Esophagus squamous epithelium (tissue), 5 donors: ENCODE data around the gene DPM3. TPM values are rescaled to one million over a fixed set of nuclear protein-coding genes. Genes with fewer than 3 reads are reported as not detected.

ENCODE experiments used
- DNase-seq: peaks from one replicate; lab custom pipeline; 2025; lab: John Stamatoyannopoulos, UW
- H3K27ac ChIP-seq, 4 donors: fragments of 200-600 bp; sonication (generic); one replicate each; pipeline ENCODE4 v1.5.1; 2016 to 2019; ENCODE audit warnings: mild to moderate bottlenecking in 1 of 4
- H3K27me3 ChIP-seq, 4 donors: fragments of 200-600 bp; sonication (generic); 1 replicate in 3 of 4; 2 replicates in 1 of 4; pipeline versions ENCODE4 v1.5.1 to v1.6.0; 2017 to 2021; ENCODE audit warnings: antibody characterized with exemption in 1 of 4
- H3K36me3 ChIP-seq, 3 donors: fragments of 200-600 bp; sonication (generic); one replicate each; pipeline ENCODE4 v1.5.1; 2016 to 2019
- H3K4me1 ChIP-seq, 3 donors: fragments of 200-600 bp; sonication (generic); one replicate each; pipeline ENCODE4 v1.5.1; 2017 to 2019
- H3K4me3 ChIP-seq, 4 donors: fragments of 200-600 bp; sonication (generic); 1 replicate in 3 of 4; 2 replicates in 1 of 4; pipeline ENCODE4 v1.5.1; 2016 to 2019; ENCODE audit warnings: mild to moderate bottlenecking in 2 of 4, moderate library complexity in 1 of 4
- H3K9me3 ChIP-seq, 3 donors: fragments of 200-600 bp; sonication (generic); one replicate each; pipeline ENCODE4 v1.5.1; 2016 to 2019
- POLR2A ChIP-seq, 4 donors: fragments of 450-650 bp; IDR thresholded peaks; one replicate each; pipeline ENCODE4 v1.6.1; 2017; ENCODE audit warnings: antibody characterized with exemption in 4 of 4, mild to moderate bottlenecking in 4 of 4, moderate library complexity in 3 of 4
- WGBS, 2 donors: methylation state at CpG; one replicate each; pipeline ENCODE4 v1.1.5; 2018; 5-methylcytosine and 5-hydroxymethylcytosine counted together
- intact Hi-C: fragments of 100-400 bp; cut with DNase I; formaldehyde crosslinking; loops from one replicate; pipeline ENCODE4 v1.15.0; 2022
- total RNA-seq, 4 donors: library from RNA; depleted of rRNA; stranded (reverse); fragments of >200 nt; gene quantifications; one replicate each; pipeline ENCODE4 v1.1.0, GENCODE V29; 2016
- TF ChIP-seq, protein P1 (sequence below), 6 experiments: fragments of 450-650 bp in 4 of 6; fragments of 200-600 bp in 2 of 6; sonication (generic) in 2 of 6; IDR thresholded peaks; one replicate each; pipeline ENCODE4 v1.5.1; 2016 to 2019; ENCODE audit warnings: antibody characterized with exemption in 6 of 6, mild to moderate bottlenecking in 4 of 6, moderate library complexity in 4 of 6
- donor health status: DM: yes; HTN: yes; CAD: no.

The DPM3 gene
- total RNA-seq, 4 donors from 2014 or later = 33.1 to 67.7 (median 45.4) TPM

DNA sequence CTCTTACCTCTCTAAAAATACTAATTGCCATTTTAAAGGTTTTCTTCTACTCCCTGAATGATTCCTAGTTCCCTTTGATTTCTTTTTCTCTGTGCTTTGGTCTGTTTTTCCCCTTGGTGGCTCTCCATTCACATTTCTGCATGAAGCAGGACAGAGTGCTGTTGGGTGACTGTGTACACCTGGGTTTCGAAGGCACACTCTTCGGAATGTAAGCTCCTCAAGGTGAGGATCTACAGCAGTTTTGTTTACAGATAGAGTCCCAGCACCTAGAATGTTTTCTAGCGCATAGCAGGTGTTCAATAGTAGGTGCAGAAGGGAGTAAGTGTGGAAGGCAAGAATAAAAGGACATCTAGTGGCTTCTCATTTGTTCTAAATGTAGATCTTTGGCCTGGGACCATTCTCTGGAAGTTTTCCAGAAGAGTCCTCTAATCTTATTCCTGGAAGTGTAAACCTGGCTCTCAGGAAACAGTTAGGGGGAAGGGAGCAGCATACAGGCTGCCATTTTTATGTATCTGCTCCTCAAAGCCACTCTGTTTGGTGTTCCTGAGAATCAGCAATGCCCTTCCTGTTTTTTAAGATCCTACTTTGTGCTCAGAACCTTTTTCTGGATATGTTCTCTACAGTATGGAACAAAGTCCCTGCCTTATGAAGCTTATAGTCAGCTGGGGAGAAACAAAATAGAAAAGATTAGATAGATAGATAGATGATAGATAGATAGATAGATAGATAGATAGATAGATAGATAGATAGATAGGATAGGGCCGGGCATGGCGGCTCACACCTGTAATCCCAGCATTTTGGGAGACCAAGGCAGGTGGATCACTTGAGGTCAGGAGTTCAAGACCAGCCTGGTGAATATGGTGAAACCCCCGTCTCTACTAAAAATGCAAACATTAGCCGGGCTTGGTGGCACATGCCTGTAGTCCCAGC lies 35.5 kb downstream of the DPM3 start:
- Histone ChIP-seq H3K27ac (no peak overlapping the region), H3K4me1 (no peaks in the 10 kb centered on the region), H3K4me3 (no peak overlapping the region), H3K9me3 (no peaks in the 10 kb centered on the region), H3K27me3 (no peaks in the 10 kb centered on the region), H3K36me3 (no peaks in the 10 kb centered on the region)
- no peak for DNase-seq
- intact Hi-C loops = no loop called here
- no peak for TF ChIP-seq POLR2A (IDR thresholded peaks at IDR 0.05)
- TF ChIP-seq, protein P1, sequence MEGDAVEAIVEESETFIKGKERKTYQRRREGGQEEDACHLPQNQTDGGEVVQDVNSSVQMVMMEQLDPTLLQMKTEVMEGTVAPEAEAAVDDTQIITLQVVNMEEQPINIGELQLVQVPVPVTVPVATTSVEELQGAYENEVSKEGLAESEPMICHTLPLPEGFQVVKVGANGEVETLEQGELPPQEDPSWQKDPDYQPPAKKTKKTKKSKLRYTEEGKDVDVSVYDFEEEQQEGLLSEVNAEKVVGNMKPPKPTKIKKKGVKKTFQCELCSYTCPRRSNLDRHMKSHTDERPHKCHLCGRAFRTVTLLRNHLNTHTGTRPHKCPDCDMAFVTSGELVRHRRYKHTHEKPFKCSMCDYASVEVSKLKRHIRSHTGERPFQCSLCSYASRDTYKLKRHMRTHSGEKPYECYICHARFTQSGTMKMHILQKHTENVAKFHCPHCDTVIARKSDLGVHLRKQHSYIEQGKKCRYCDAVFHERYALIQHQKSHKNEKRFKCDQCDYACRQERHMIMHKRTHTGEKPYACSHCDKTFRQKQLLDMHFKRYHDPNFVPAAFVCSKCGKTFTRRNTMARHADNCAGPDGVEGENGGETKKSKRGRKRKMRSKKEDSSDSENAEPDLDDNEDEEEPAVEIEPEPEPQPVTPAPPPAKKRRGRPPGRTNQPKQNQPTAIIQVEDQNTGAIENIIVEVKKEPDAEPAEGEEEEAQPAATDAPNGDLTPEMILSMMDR (IDR thresholded peaks at IDR 0.05) = no peak
- WGBS, 2 donors = 81 to 94% methylated on average over 7 of the region's 7 CpGs

- H3K27ac ChIP-seq = no peak overlapping the region
- TF ChIP-seq, protein P1 (IDR thresholded peaks at IDR 0.05) = no peak
- no peak for TF ChIP-seq POLR2A (IDR thresholded peaks at IDR 0.05)
- no peaks in the 10 kb centered on the region for H3K36me3 ChIP-seq
- H3K9me3 ChIP-seq = no peaks in the 10 kb centered on the region
- H3K4me1 ChIP-seq = no peaks in the 10 kb centered on the region
- H3K27me3 ChIP-seq = no peaks in the 10 kb centered on the region
- no peak for DNase-seq
- WGBS, 2 donors = 87 to 93% methylated on average over 9 of the region's 9 CpGs
- intact Hi-C loops = no loop called here
- no peak overlapping the region for H3K4me3 ChIP-seq
Observed at GRCh38 chr1:155103325-155103724, 37.0 kb downstream of the DPM3 start.

DNA sequence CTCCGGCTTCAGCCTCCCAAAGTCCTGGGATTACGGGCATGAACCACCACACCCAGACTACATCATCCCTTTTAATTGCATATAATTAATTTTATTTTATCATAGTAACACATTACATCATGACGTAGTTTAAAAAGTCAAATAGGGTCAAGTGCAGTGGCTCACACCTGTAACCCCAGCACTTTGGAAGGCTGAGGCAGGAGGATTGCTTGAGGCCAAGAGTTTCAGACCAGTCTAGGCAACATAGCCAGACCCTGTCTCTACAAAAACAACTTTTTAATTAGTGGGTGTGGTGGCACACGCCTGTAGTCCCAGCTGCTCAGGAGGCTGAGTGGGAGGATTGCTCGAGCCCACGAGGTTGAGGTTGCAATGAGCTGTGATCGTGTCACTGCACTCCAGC lies 41.0 kb downstream of the DPM3 start:
- WGBS, 2 donors = 59 to 72% methylated on average over 6 to 7 of the region's 7 CpGs
- intact Hi-C loops = no loop called here

GRCh38 chr1:155094622-155094948 lies 45.7 kb downstream of the DPM3 start:
- peak overlapping the region in 3 of 4 donors; percentile 38 to 60 (median 42) for H3K27ac ChIP-seq

More for the DNA sequence above, 41.0 kb downstream of the DPM3 start:
- no peaks in the 10 kb centered on the region for H3K9me3 ChIP-seq
- DNase-seq = no peak
- no peak for TF ChIP-seq POLR2A (IDR thresholded peaks at IDR 0.05)
- TF ChIP-seq, protein P1 (IDR thresholded peaks at IDR 0.05) = no peak
- H3K27me3 ChIP-seq = no peaks in the 10 kb centered on the region
- H3K27ac ChIP-seq = no peak overlapping the region
- H3K36me3 ChIP-seq = no peaks in the 10 kb centered on the region
- H3K4me3 ChIP-seq = no peak overlapping the region
- H3K4me1 ChIP-seq = peaks cover 2 to 5% (median 2%) of the 10 kb centered on the region in 3 donors

More at GRCh38 chr1:155094622-155094948, 45.7 kb downstream of the DPM3 start:
- Histone ChIP-seq H3K9me3 (no peaks in the 10 kb centered on the region), H3K4me1 (peaks cover 13 to 25% (median 19%) of the 10 kb centered on the region in 3 donors), H3K4me3 (no peak overlapping the region), H3K36me3 (no peaks in the 10 kb centered on the region), H3K27me3 (peaks cover 0 to 7% (median 0%) of the 10 kb centered on the region in 4 donors)
- intact Hi-C loops = no loop called here
- 64 to 70% methylated on average over 2 of the region's 2 CpGs for WGBS, 2 donors
- TF ChIP-seq, protein P1 (IDR thresholded peaks at IDR 0.05) = peak in 1 of 6 experiments; percentile 31
- TF ChIP-seq POLR2A (IDR thresholded peaks at IDR 0.05) = no peak
- no peak for DNase-seq
